ENCODE data around the gene ARID5B.
A peak's percentile ranks its signal among the peaks of the same experiment; 100 is the strongest.

The ARID5B gene

GRCh38 chr10:62082729-62083411, 181.4 kb downstream of the ARID5B start:
- DNase-seq, result peak; percentile 42

- DNase-seq, result no peak
These were observed 182.1 kb downstream of the ARID5B start for GRCh38 chr10:62083412-62084267.

GRCh38 chr10:62084451-62084850, 183.0 kb downstream of the ARID5B start:
- DNase-seq, result no peak

GRCh38 chr10:62085404-62085803, 183.9 kb downstream of the ARID5B start:
- no peak for DNase-seq

GRCh38 chr10:62085821-62086220, 184.3 kb downstream of the ARID5B start:
- no peak for DNase-seq

GRCh38 chr10:62087329-62087728, 185.8 kb downstream of the ARID5B start:
- no peak for DNase-seq

- DNase-seq, result no peak
These were observed 187.3 kb downstream of the ARID5B start for GRCh38 chr10:62088786-62089185.

GRCh38 chr10:62092301-62093030, 191.0 kb downstream of the ARID5B start:
- DNase-seq, result no peak

- DNase-seq, result no peak
These were observed 192.4 kb downstream of the ARID5B start for GRCh38 chr10:62093863-62094291.

- no peak for DNase-seq
These were observed 194.0 kb downstream of the ARID5B start for GRCh38 chr10:62095181-62096122.

- no peak for DNase-seq
These were observed 194.9 kb downstream of the ARID5B start for GRCh38 chr10:62096256-62096933.

GRCh38 chr10:62098278-62099121, 197.0 kb downstream of the ARID5B start:
- DNase-seq, result no peak

GRCh38 chr10:62099299-62099698, 197.8 kb downstream of the ARID5B start:
- no peak for DNase-seq

- no peak for DNase-seq
These were observed 202.4 kb downstream of the ARID5B start for GRCh38 chr10:62103857-62104256.

- DNase-seq, result no peak
These were observed 205.5 kb downstream of the ARID5B start for GRCh38 chr10:62106929-62107519.

- DNase-seq, result no peak
These were observed 207.5 kb downstream of the ARID5B start for GRCh38 chr10:62108759-62109586.

- DNase-seq, result no peak
These were observed 208.2 kb downstream of the ARID5B start for GRCh38 chr10:62109587-62110293.

GRCh38 chr10:62112300-62112699, 210.8 kb downstream of the ARID5B start:
- no peak for DNase-seq

- no peak for DNase-seq
These were observed 211.5 kb downstream of the ARID5B start for GRCh38 chr10:62112963-62113362.
